ENCODE results near the gene FALEC.
A peak's percentile ranks its signal among the peaks of the same experiment; 100 is the strongest.
"Not testable (repeated sequence)": the region's sequence is repeated elsewhere in the genome, so short reads cannot be mapped to it uniquely, and the experiment has no call there.

FALEC gene

DNA sequence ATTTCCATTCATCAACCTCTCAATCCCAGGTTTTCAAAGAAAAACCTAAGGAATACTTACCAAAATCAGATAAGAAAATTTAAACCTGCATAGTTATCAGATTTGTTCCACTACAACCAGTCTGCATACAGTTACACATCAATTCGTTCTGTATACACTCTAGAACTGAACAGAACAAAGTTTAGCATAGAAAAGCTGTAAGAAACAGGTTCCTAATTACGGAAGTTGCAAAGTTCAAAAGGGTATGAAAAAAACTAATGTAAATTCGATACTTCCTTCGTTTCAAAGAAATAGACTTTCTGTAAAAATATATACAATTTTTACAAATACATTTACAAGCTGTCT is 60.8 kb downstream of the FALEC start:
- DNase-seq, result no peak

- no peak for DNase-seq
Observed at GRCh38 chr1:150576794-150577556, 61.4 kb downstream of the FALEC start.

GRCh38 chr1:150577557-150578271 is 62.2 kb downstream of the FALEC start:
- DNase-seq, result no peak

DNA sequence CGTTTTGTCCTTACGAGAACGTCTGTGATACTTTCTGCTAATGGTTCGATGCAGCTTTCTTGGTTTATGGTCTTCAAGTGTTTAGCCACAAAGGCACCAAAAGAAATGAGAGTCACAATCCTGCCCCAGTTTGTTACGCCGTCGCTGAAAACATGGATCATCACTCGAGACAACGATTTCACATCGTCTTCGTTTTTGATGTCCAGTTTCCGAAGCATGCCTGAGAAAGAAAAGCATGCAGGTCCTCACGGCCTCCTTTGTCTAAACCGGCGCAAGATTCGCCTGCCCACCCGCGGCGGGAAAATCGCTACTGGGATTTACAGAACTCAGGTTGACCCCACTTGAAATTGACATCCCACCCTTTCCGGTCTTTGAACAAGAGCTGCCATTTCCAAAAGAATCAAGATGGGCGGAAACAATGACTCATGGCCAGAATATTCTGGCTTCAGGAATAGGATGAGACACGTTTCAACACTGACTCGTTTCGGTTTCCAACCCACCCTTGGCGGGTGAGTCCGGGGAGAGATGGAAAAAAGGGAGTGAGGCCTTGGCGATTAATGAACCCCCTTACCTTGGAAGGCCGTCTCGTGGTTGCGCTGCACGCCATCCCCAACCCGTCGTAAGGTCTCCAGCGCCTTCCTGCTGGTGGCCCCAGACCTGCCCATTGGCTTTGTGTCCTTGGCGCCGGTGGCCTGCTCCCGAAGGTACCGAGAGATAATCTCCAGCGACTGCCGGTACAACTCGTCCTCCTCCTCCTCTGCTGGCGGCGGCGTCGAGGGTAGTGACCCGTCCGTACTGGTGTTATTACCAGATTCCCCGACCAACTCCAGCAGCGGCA is 62.9 kb downstream of the FALEC start:
- DNase-seq, result peak in 1 of 2 experiments; percentile 47

GRCh38 chr1:150579110-150579944 is 63.8 kb downstream of the FALEC start, which contains the start of gene MCL1:
MCL1 (minus strand) TSS chr1:150579610; CDS start chr1:150579530, 80 bp downstream.
- peak; percentile 97 for DNase-seq

DNA sequence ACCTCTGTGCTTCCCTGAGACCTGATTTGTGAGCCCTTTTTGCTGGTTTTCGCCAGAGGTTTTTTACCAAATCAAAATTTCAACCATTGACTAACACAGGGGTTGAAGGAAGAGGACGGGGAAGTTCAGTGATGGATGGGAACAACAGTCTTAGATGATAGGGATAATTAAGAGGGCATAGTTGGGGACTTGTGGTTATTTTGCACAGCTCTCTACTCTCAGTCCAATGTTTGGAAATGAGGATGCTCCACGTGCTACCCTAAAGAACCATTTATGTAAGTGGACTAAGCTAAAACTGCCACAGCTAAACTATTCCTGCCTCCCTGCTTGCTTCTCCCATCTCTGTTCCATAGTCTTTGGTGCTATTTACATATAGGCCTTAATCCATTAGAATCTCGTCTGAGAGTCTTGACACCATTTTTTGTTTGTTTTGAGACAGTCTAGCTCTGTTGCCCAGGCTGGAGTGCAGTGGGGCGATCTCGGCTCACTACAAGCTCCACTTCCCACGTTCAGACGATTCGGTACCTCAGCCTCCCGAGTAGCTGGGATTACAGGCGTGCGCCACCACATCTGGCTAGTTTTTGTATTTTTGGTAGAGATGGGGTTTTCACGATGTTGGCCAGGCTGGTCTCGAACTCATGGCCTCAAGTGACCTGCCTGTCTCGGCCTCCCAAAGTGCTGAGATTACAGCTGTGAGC is 64.5 kb downstream of the FALEC start:
- no peak for DNase-seq

DNA sequence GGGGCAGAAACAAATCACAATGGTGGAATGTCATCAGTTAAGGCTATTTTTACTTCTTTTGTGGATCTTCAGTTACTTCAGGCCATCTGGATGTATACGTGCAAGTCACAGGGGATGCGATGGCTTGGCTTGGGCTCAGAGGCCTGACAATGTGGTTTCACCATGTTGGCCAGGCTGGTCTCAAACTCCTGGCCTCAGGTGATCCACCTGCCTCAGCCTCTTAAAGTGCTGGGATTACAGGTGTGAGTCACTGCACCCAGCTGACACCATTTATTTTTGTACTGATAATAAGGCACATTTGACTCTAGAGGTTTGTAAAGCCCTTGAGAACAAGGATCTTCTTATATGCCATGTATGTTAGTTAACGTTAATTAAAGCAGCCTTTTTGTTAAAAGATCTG is 65.4 kb downstream of the FALEC start:
- not testable (repeated sequence) for DNase-seq

DNA sequence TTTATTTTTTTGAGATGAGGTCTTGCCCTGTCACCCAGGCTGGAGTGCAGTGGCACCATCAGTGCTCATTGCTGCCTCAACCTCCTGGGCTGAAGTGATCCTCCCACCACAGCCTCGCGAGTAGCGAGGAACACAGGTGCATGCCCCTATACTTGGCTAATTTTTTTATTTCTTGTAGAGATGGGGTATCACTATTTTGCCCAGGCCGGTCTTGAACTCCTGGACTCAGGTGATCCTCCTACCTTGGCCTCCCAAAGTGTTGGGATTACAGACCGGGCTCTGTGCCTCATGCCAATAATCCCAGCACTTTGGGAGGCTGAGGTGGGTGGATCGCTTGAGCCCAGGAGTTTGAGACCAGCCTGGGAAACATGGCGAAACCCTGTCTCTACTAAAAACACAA is 65.9 kb downstream of the FALEC start:
- DNase-seq, result not testable (repeated sequence)

DNA sequence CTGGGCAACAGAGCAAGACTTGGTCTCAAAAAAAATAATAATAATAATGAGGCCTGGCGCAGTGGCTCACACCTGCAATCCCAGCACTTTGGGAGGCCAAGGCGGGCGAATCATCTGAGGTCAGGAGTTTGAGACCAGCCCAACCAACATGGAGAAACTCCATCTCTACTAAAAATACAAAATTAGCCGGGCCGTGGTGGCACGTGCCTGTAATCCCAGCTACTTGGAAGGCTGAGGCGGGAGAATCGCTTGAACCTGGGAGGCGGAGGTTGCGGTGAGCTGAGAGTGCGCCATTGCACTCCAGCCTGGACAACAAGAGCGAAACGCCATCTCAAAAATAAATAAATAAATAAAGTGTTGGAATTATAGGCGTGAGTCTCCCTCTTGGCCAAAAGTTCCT is 66.4 kb downstream of the FALEC start:
- not testable (repeated sequence) for DNase-seq

- no peak for DNase-seq
Observed at GRCh38 chr1:150582371-150582770, 66.8 kb downstream of the FALEC start.
